Neural cell (in vitro differentiated cells): ENCODE measurements around the gene ZNF726. TPM values are rescaled to one million over a fixed set of nuclear protein-coding genes. Genes with fewer than 3 reads are reported as not detected.

Experiments
- H2AFZ ChIP-seq: fragments of 200-600, 300-800 bp; sonication (generic), shearing (Covaris generic); 2 replicates; pipeline ENCODE4 v1.6.0; 2014; ENCODE audit warnings: low read depth, mild to moderate bottlenecking, antibody characterized with exemption, low read length, moderate library complexity
- H3F3A ChIP-seq: fragments of 200-600 bp; shearing (Covaris generic); 2 replicates; pipeline ENCODE4 v1.6.1; 2016; ENCODE audit warnings: mild to moderate bottlenecking, moderate library complexity, mixed read lengths, antibody characterized with exemption, low read length; ENCODE audit not compliant: insufficient read depth, poor library complexity, severe bottlenecking
- H3K27ac ChIP-seq: fragments of 200-600, 300-800 bp; sonication (generic), shearing (Covaris generic); 2 replicates; pipeline ENCODE4 v1.5.1; 2014; ENCODE audit warnings: mild to moderate bottlenecking, low read length, moderate library complexity
- H3K27me3 ChIP-seq: fragments of 300-800, 200-600 bp; sonication (generic), shearing (Covaris generic); 2 replicates; pipeline ENCODE4 v1.6.0; 2014; ENCODE audit warnings: mild to moderate bottlenecking, low read depth, low read length, moderate library complexity; ENCODE audit not compliant: insufficient read depth
- H3K36me3 ChIP-seq: fragments of 300-800, 200-600 bp; sonication (generic), shearing (Covaris generic); 2 replicates; pipeline ENCODE4 v1.5.1; 2014; ENCODE audit warnings: mild to moderate bottlenecking, antibody characterized with exemption, low read length, moderate library complexity; ENCODE audit not compliant: insufficient read depth
- H3K4me2 ChIP-seq: fragments of 300-800, 200-600 bp; sonication (generic), shearing (Covaris generic); 2 replicates; pipeline ENCODE4 v1.6.0; 2014; ENCODE audit warnings: mild to moderate bottlenecking, low read length
- H3K4me3 ChIP-seq: fragments of 300-800, 200-600 bp; sonication (generic), shearing (Covaris generic); 2 replicates; pipeline ENCODE4 v1.5.1; 2014; ENCODE audit warnings: mild to moderate bottlenecking, low read length, moderate library complexity
- H3K79me2 ChIP-seq: fragments of 200-600 bp; shearing (Covaris generic); replicated peaks from 2 replicates; pipeline ENCODE4 v1.6.0; 2014; ENCODE audit warnings: mild to moderate bottlenecking, low read length, moderate library complexity; ENCODE audit not compliant: insufficient read depth
- H3K9ac ChIP-seq: fragments of 300-800, 200-600 bp; sonication (generic), shearing (Covaris generic); 2 replicates; pipeline ENCODE4 v1.6.1; 2016; ENCODE audit warnings: mild to moderate bottlenecking, low read length, mixed read lengths
- H3K9me2 ChIP-seq: fragments of 200-600 bp; shearing (Covaris generic); 2 replicates; pipeline ENCODE4 v1.6.1; 2016; ENCODE audit warnings: mild to moderate bottlenecking, low read length, mixed read lengths; ENCODE audit not compliant: insufficient read depth
- H3K9me3 ChIP-seq: fragments of 200-600, 300-800 bp; sonication (generic), shearing (Covaris generic); 2 replicates; pipeline ENCODE4 v1.6.1; 2016; ENCODE audit warnings: mild to moderate bottlenecking, mixed run types, low read length, moderate library complexity, mixed read lengths
- H4K20me1 ChIP-seq: fragments of 200-600 bp; shearing (Covaris generic); 2 replicates; pipeline ENCODE4 v1.6.1; 2016; ENCODE audit warnings: mild to moderate bottlenecking, mixed run types; ENCODE audit not compliant: insufficient read depth
- CTCF ChIP-seq: fragments of 450-650 bp; IDR thresholded peaks from 2 replicates; pipeline ENCODE4 v1.5.1; 2014; ENCODE audit warnings: antibody characterized with exemption, mild to moderate bottlenecking, moderate library complexity; ENCODE audit not compliant: poor library complexity, severe bottlenecking
- EP300 ChIP-seq: fragments of 450-650 bp; conservative IDR thresholded peaks from 2 replicates; pipeline ENCODE4 v1.6.1; 2014; ENCODE audit warnings: antibody characterized with exemption, mild to moderate bottlenecking, moderate library complexity; ENCODE audit not compliant: poor library complexity, severe bottlenecking
- EZH2 ChIP-seq: fragments of 200-600, 300-800 bp; shearing (Covaris generic), sonication (generic); IDR thresholded peaks from 2 replicates; pipeline ENCODE4 v1.6.1; 2014; ENCODE audit warnings: antibody characterized with exemption, low read length, borderline replicate concordance, mild to moderate bottlenecking; ENCODE audit not compliant: insufficient read depth, poor library complexity, severe bottlenecking
- MXI1 ChIP-seq: fragments of 450-650 bp; conservative IDR thresholded peaks from 2 replicates; pipeline ENCODE4 v1.6.1; 2014; ENCODE audit warnings: antibody characterized with exemption, mild to moderate bottlenecking; ENCODE audit not compliant: poor library complexity, severe bottlenecking
- POLR2AphosphoS5 ChIP-seq: IDR thresholded peaks from 2 replicates; pipeline ENCODE4 v1.6.1; 2012
- RAD21 ChIP-seq: fragments of 450-650 bp; conservative IDR thresholded peaks from 2 replicates; pipeline ENCODE4 v1.6.1; 2014; ENCODE audit warnings: antibody characterized with exemption, mild to moderate bottlenecking, moderate library complexity
- SMC3 ChIP-seq: fragments of 450-650 bp; conservative IDR thresholded peaks from 2 replicates; pipeline ENCODE4 v1.6.1; 2014; ENCODE audit warnings: antibody characterized with exemption, mild to moderate bottlenecking, moderate library complexity; ENCODE audit not compliant: poor library complexity
- TAF1 ChIP-seq: IDR thresholded peaks from 2 replicates; pipeline ENCODE4 v1.6.1; 2012; ENCODE audit warnings: low read depth
- polyA plus RNA-seq: library from polyadenylated mRNA; depleted of rRNA; stranded (reverse); fragments of >200 nt; gene quantifications from 2 replicates; pipeline ENCODE4 v1.2.3, GENCODE V29; 2014
- TF ChIP-seq, protein P1 (sequence below): IDR thresholded peaks from 2 replicates; pipeline ENCODE4 v1.6.1; 2012; ENCODE audit warnings: borderline replicate concordance

Gene ZNF726
- polyA plus RNA-seq, 1 donor from 2014 or later: not detected

GRCh38 chr19:23978068-23978467, 63.4 kb downstream of the ZNF726 start:
- H3K4me2 ChIP-seq: no peak overlapping the region

DNA sequence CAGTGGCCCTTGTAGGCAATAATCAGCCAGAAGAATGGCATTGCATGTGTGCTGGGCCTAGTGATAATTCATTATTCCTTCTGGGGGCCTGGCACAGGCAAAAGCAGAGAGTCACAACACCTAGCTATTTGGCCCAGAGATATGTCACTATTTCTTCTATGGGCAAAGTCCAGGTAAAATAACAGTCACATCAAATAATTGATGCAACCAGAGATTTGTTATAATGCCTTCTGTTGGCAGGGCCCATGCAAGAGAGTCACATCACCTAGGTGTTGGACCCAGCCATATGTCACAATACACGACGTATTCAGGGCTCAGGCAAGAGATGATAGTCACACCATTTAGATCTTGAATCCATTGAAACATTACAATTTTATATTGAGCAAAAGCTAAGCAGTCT, 66.1 kb downstream of the ZNF726 start:
- TF ChIP-seq SMC3 (no peak), MXI1 (no peak), POLR2AphosphoS5 (no peak), EP300 (no peak), CTCF (no peak), EZH2 (no peak), RAD21 (no peak), TAF1 (no peak)
- TF ChIP-seq, protein P1, sequence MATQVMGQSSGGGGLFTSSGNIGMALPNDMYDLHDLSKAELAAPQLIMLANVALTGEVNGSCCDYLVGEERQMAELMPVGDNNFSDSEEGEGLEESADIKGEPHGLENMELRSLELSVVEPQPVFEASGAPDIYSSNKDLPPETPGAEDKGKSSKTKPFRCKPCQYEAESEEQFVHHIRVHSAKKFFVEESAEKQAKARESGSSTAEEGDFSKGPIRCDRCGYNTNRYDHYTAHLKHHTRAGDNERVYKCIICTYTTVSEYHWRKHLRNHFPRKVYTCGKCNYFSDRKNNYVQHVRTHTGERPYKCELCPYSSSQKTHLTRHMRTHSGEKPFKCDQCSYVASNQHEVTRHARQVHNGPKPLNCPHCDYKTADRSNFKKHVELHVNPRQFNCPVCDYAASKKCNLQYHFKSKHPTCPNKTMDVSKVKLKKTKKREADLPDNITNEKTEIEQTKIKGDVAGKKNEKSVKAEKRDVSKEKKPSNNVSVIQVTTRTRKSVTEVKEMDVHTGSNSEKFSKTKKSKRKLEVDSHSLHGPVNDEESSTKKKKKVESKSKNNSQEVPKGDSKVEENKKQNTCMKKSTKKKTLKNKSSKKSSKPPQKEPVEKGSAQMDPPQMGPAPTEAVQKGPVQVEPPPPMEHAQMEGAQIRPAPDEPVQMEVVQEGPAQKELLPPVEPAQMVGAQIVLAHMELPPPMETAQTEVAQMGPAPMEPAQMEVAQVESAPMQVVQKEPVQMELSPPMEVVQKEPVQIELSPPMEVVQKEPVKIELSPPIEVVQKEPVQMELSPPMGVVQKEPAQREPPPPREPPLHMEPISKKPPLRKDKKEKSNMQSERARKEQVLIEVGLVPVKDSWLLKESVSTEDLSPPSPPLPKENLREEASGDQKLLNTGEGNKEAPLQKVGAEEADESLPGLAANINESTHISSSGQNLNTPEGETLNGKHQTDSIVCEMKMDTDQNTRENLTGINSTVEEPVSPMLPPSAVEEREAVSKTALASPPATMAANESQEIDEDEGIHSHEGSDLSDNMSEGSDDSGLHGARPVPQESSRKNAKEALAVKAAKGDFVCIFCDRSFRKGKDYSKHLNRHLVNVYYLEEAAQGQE: no peak
- no peaks in the 10 kb centered on the region for H3F3A ChIP-seq
- H3K27me3 ChIP-seq: no peaks in the 10 kb centered on the region
- no peak overlapping the region for H3K9ac ChIP-seq
- no peaks in the 10 kb centered on the region for H3K9me2 ChIP-seq
- no peaks in the 10 kb centered on the region for H3K36me3 ChIP-seq
- H3K4me2 ChIP-seq: no peak overlapping the region
- H3K4me3 ChIP-seq: no peak overlapping the region
- no peaks in the 10 kb centered on the region for H3K79me2 ChIP-seq
- no peaks in the 10 kb centered on the region for H4K20me1 ChIP-seq
- peaks cover 2% of the 10 kb centered on the region for H3K9me3 ChIP-seq
- H3K27ac ChIP-seq: no peak overlapping the region
- H2AFZ ChIP-seq: no peak overlapping the region

More at GRCh38 chr19:23978068-23978467, 63.4 kb downstream of the ZNF726 start:
- no peaks in the 10 kb centered on the region for H3K79me2 ChIP-seq
- no peak overlapping the region for H3K27ac ChIP-seq
- H3K9me3 ChIP-seq: no peaks in the 10 kb centered on the region
- H3K9me2 ChIP-seq: no peaks in the 10 kb centered on the region
- no peaks in the 10 kb centered on the region for H3F3A ChIP-seq
- no peak overlapping the region for H3K9ac ChIP-seq
- H4K20me1 ChIP-seq: no peaks in the 10 kb centered on the region
- no peak overlapping the region for H3K4me3 ChIP-seq
- H3K27me3 ChIP-seq: no peaks in the 10 kb centered on the region
- H2AFZ ChIP-seq: no peak overlapping the region
- no peaks in the 10 kb centered on the region for H3K36me3 ChIP-seq
- TF ChIP-seq MXI1: no peak
- no peak for TF ChIP-seq TAF1
- TF ChIP-seq SMC3: no peak
- TF ChIP-seq RAD21: no peak
- TF ChIP-seq, protein P1: no peak
- no peak for TF ChIP-seq EZH2
- no peak for TF ChIP-seq CTCF
- no peak for TF ChIP-seq POLR2AphosphoS5
- TF ChIP-seq EP300: no peak
